ENCODE data around the gene PTCH1. TPM values are rescaled to one million over a fixed set of nuclear protein-coding genes. Genes with fewer than 3 reads are reported as not detected.

Gene PTCH1
- total RNA-seq, 1 experiment from 2014 or later: 15.2 TPM

DNA sequence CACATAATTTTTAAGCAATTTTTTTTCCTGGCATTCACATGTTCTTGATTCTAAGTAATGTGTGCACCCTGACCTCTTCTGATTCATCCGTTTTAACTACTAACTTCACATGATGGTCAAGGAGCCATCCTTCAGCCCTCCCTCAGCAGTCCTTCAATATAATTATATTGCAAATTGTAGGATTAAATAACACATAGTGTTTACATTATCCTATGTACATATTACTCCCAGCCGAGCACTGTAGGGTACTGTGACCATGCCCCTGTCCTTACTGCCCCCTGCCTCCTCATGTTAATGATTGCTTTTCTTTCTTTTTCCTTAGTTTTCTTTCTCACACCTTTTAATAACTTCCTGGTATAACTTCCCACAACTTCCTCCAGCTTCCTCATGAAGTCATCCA, 103.0 kb downstream of the PTCH1 start (continued):
- no peak for TF ChIP-seq FOSL1 (IDR thresholded peaks at IDR 0.05; ENCODE audit: low read depth)

DNA sequence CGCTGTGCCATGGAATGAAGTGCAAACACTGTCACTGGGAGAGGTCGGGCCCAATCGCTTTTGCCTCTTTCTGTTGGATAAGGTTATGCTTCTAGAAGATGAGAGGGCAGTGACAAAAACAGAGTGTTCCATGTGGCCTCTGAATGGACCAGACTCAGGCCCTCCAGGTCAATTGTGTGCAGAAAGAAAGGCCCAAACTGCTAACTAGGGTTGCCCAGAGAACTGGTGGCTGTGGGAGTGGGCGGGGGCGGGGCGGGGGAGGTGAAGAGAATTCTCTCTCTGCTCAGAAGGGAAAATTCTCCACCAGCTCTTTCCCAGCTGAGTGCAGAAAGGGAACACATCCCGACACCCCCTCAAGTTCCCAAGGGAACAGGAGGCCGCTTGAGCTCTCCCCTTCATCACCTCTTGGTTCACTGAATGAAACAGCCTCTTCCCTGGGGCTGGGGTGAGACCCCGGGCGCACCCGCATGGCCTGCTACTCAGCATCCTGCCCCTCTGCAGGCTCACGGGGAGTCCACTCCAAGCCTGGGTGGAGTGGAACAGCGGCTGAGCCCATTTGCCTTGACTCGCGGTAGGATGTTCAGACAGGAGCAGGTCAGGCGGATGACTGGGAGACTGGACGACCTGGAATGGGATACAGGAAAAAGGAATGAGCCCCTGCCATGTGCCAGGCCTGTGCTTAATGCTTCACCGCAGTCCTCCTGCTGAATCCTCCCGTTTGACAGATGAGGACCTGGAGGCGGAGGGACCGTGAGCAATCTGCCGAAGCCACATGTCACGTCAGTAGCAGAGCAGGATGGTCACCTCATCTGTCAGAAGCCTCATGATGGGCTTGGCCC, 105.5 kb downstream of the PTCH1 start:
- DNase-seq (ENCODE audit: low read depth, low spot score) (no peak), ATAC-seq (no peak)
- no peaks in the 10 kb centered on the region for H3K9me3 ChIP-seq (ENCODE audit: control insufficient read depth in 1 of 2, insufficient read depth in 1 of 2, low read depth in 1 of 2, low read length in 2 of 2)
- H3K9me2 ChIP-seq (ENCODE audit: insufficient read depth): no peaks in the 10 kb centered on the region
- CTCF ChIA-PET: no interaction called here
- intact Hi-C loops (cut with micrococcal nuclease): no loop called here
- H4K20me1 ChIP-seq (ENCODE audit: insufficient read depth): no peaks in the 10 kb centered on the region
- BruUV-seq (replicated peaks): no TSS peak
- no peak overlapping the region for H3K27ac ChIP-seq (ENCODE audit: low read depth, low read length)
- no peaks in the 10 kb centered on the region for H3K79me2 ChIP-seq (ENCODE audit: insufficient read depth, low read length)
- POLR2A ChIA-PET: no interaction called here
- no peak overlapping the region for H3K4me2 ChIP-seq (ENCODE audit: low read length)
- no peak overlapping the region for H3K9ac ChIP-seq (ENCODE audit: low read length)
- RAD21 ChIA-PET (ENCODE audit: low non-redundant PET in 1 of 2, low total read pairs in 2 of 2, uncharacterized antibody in 2 of 2, unreplicated experiment in 2 of 2): no interaction called here
- H3K36me3 ChIP-seq (ENCODE audit: control insufficient read depth in 1 of 2, insufficient read depth in 2 of 2, low read length in 2 of 2): no peaks in the 10 kb centered on the region
- no peak overlapping the region for H2AFZ ChIP-seq (ENCODE audit: low read depth, low read length, poor library complexity, severe bottlenecking)
- H3K4me3 ChIP-seq (replicated peaks in 1 of 2; ENCODE audit: low read depth in 1 of 2, low read length in 2 of 2): no peak overlapping the region
- H3K27me3 ChIP-seq (ENCODE audit: insufficient read depth, low read length): no peaks in the 10 kb centered on the region
- H3K4me1 ChIP-seq (ENCODE audit: control insufficient read depth in 1 of 2, insufficient read depth in 2 of 2, low read length in 2 of 2): peaks cover 12 to 17% of the 10 kb centered on the region in 2 experiments; a peak in 3 of 4 replicates
- TF ChIP-seq RAD21 (IDR thresholded peaks at IDR 0.05; ENCODE audit: low read depth): no peak
- TF ChIP-seq CBX3 (IDR thresholded peaks at IDR 0.05; ENCODE audit: low read depth): no peak
- no peak for TF ChIP-seq EZH2 (IDR thresholded peaks at IDR 0.05)
- no peak for TF ChIP-seq ATF3 (IDR thresholded peaks at IDR 0.05)

GRCh38 chr9:95409650-95410426, 106.9 kb downstream of the PTCH1 start:
- Histone ChIP-seq H3K79me2 (ENCODE audit: insufficient read depth, low read length) (no peaks in the 10 kb centered on the region), H3K9me3 (ENCODE audit: control insufficient read depth in 1 of 2, insufficient read depth in 1 of 2, low read depth in 1 of 2, low read length in 2 of 2) (no peaks in the 10 kb centered on the region), H4K20me1 (ENCODE audit: insufficient read depth) (no peaks in the 10 kb centered on the region), H3K27me3 (ENCODE audit: insufficient read depth, low read length) (no peaks in the 10 kb centered on the region), H2AFZ (ENCODE audit: low read depth, low read length, poor library complexity, severe bottlenecking) (no peak overlapping the region), H3K36me3 (ENCODE audit: control insufficient read depth in 1 of 2, insufficient read depth in 2 of 2, low read length in 2 of 2) (no peaks in the 10 kb centered on the region), H3K4me3 (replicated peaks in 1 of 2; ENCODE audit: low read depth in 1 of 2, low read length in 2 of 2) (no peak overlapping the region), H3K4me1 (ENCODE audit: control insufficient read depth in 1 of 2, insufficient read depth in 2 of 2, low read length in 2 of 2) (peaks cover 8 to 9% of the 10 kb centered on the region in 2 experiments; a peak in 2 of 4 replicates), H3K27ac (ENCODE audit: low read depth, low read length) (no peak overlapping the region), H3K9ac (ENCODE audit: low read length) (no peak overlapping the region), H3K9me2 (ENCODE audit: insufficient read depth) (no peaks in the 10 kb centered on the region), H3K4me2 (ENCODE audit: low read length) (peak overlapping the region; percentile 22; the same call in 1 of the 2 replicates)
- POLR2A ChIA-PET: no interaction called here
- intact Hi-C loops (cut with micrococcal nuclease): no loop called here
- BruUV-seq (replicated peaks): TSS peak; percentile 7
- TF ChIP-seq POLR2A (IDR thresholded peaks at IDR 0.05; ENCODE audit: borderline replicate concordance, extremely low read depth, insufficient read depth, insufficient read length) (no peak), ATF3 (IDR thresholded peaks at IDR 0.05) (peak; percentile 77; the same call in 1 of the 2 replicates), JUND (IDR thresholded peaks at IDR 0.05) (peak; percentile 74), SP1 (IDR thresholded peaks at IDR 0.05; ENCODE audit: low read depth) (peak; percentile 50), EZH2 (IDR thresholded peaks at IDR 0.05) (no peak), FOSL1 (IDR thresholded peaks at IDR 0.05; ENCODE audit: low read depth) (peak; percentile 77), CEBPB (IDR thresholded peaks at IDR 0.05; ENCODE audit: low read depth) (peak; percentile 98), ZFX (IDR thresholded peaks at IDR 0.05) (no peak)
- RAD21 ChIA-PET (ENCODE audit: low non-redundant PET in 1 of 2, low total read pairs in 2 of 2, uncharacterized antibody in 2 of 2, unreplicated experiment in 2 of 2): no interaction called here
- ATAC-seq: no peak
- peak; percentile 23 for DNase-seq (ENCODE audit: low read depth, low spot score)
- CTCF ChIA-PET: no interaction called here

All from HCT116 (cell line).